CD14-positive monocyte (primary cell): ENCODE data around the gene SIGLEC8. TPM values are rescaled to one million over a fixed set of nuclear protein-coding genes. Genes with fewer than 3 reads are reported as not detected.

Experiments used
- DNase-seq, 3 donors: peaks; one replicate each; pipeline ENCODE4 v3.0.0-alpha.2; 2011 to 2022
- H2AFZ ChIP-seq: 2 replicates; pipeline ENCODE4 v1.6.0; 2012; ENCODE audit warnings: mild to moderate bottlenecking, low read depth, low read length, inconsistent platforms; ENCODE audit not compliant: insufficient read depth, poor library complexity, severe bottlenecking
- H3K27ac ChIP-seq, 2 donors: 1 replicate in 1 of 2; 2 replicates in 1 of 2; pipeline ENCODE4 v1.5.1; 2012 to 2013; ENCODE audit warnings: low read length in 2 of 2, control low read depth in 1 of 2, inconsistent platforms in 1 of 2, low read depth in 1 of 2, mild to moderate bottlenecking in 1 of 2
- H3K27me3 ChIP-seq, 2 donors: one replicate each; pipeline versions ENCODE4 v1.6.0 to v1.6.1; 2011 to 2013; ENCODE audit warnings: low read length in 2 of 2; ENCODE audit not compliant: control insufficient read depth in 2 of 2, insufficient read depth in 2 of 2
- H3K36me3 ChIP-seq, 2 donors: replicated peaks in 1 of 2; 1 replicate in 1 of 2; 2 replicates in 1 of 2; pipeline versions ENCODE4 v1.5.1 to v1.6.1; 2012 to 2013; ENCODE audit warnings: low read length in 2 of 2, control low read depth in 1 of 2, inconsistent platforms in 1 of 2, mild to moderate bottlenecking in 1 of 2; ENCODE audit not compliant: insufficient read depth in 2 of 2, control insufficient read depth in 1 of 2
- H3K4me1 ChIP-seq, 2 donors: 1 replicate in 1 of 2; 2 replicates in 1 of 2; pipeline versions ENCODE4 v1.5.1 to v1.6.1; 2012 to 2013; ENCODE audit warnings: low read length in 2 of 2, control low read depth in 1 of 2, inconsistent platforms in 1 of 2, mild to moderate bottlenecking in 1 of 2, moderate library complexity in 1 of 2; ENCODE audit not compliant: insufficient read depth in 2 of 2, control insufficient read depth in 1 of 2
- H3K4me2 ChIP-seq: replicated peaks from 2 replicates; pipeline ENCODE3; 2012; ENCODE audit warnings: low read length, moderate library complexity, mild to moderate bottlenecking; ENCODE audit not compliant: poor library complexity, severe bottlenecking; ENCODE audit errors: extremely low read depth
- H3K4me3 ChIP-seq, 3 experiments: fragments of 200-600 bp in 1 of 3; sonication (generic) in 1 of 3; replicated peaks in 1 of 3; 1 replicate in 2 of 3; 2 replicates in 1 of 3; pipeline ENCODE4 v1.5.1; 2011 to 2013; ENCODE audit warnings: low read length in 3 of 3, mild to moderate bottlenecking in 3 of 3, control low read depth in 2 of 3, low read depth in 2 of 3, inconsistent platforms in 1 of 3, moderate library complexity in 1 of 3
- H3K79me2 ChIP-seq: 2 replicates; pipeline ENCODE4 v1.6.0; 2012; ENCODE audit warnings: mild to moderate bottlenecking, control low read depth, inconsistent platforms, low read length, moderate library complexity; ENCODE audit not compliant: insufficient read depth
- H3K9ac ChIP-seq: 2 replicates; pipeline ENCODE4 v1.6.0; 2017; ENCODE audit warnings: low read length, mild to moderate bottlenecking; ENCODE audit not compliant: insufficient read depth, poor library complexity, severe bottlenecking
- H3K9me3 ChIP-seq, 2 donors: replicated peaks in 1 of 2; 1 replicate in 1 of 2; 2 replicates in 1 of 2; pipeline versions ENCODE4 v1.5.1 to v1.6.1; 2012 to 2013; ENCODE audit warnings: low read length in 2 of 2, control low read depth in 1 of 2; ENCODE audit not compliant: control insufficient read depth in 1 of 2, insufficient read depth in 1 of 2
- H4K20me1 ChIP-seq: 2 replicates; pipeline ENCODE4 v1.6.0; 2012; ENCODE audit warnings: mild to moderate bottlenecking, low read length, control low read depth, moderate library complexity; ENCODE audit not compliant: insufficient read depth
- H3K27ac Mint-ChIP-seq, 7 donors: one replicate each; pipeline ENCODE4 v1.8.0; 2020; ENCODE audit warnings: mild to moderate bottlenecking in 7 of 7, mixed read lengths in 7 of 7, moderate library complexity in 6 of 7, inconsistent platforms in 2 of 7
- H3K27me3 Mint-ChIP-seq, 3 donors: one replicate each; pipeline ENCODE4 v1.8.0; 2021 to 2022; ENCODE audit warnings: low read depth in 3 of 3, mild to moderate bottlenecking in 3 of 3, mixed read lengths in 3 of 3, moderate library complexity in 3 of 3, inconsistent platforms in 1 of 3
- H3K36me3 Mint-ChIP-seq, 2 donors: one replicate each; pipeline ENCODE4 v1.8.0; 2020; ENCODE audit warnings: mixed read lengths in 2 of 2, inconsistent platforms in 1 of 2, mild to moderate bottlenecking in 1 of 2
- H3K4me1 Mint-ChIP-seq: one replicate; pipeline ENCODE4 v1.8.0; 2020; ENCODE audit warnings: mild to moderate bottlenecking, mixed read lengths
- H3K4me3 Mint-ChIP-seq, 2 donors: one replicate each; pipeline ENCODE4 v1.8.0; 2020; ENCODE audit warnings: mild to moderate bottlenecking in 2 of 2, mixed read lengths in 2 of 2, moderate library complexity in 1 of 2
- H3K9me3 Mint-ChIP-seq, 7 donors: one replicate each; pipeline ENCODE4 v1.8.0; 2020 to 2022; ENCODE audit warnings: mixed read lengths in 7 of 7, mild to moderate bottlenecking in 6 of 7, moderate library complexity in 6 of 7, inconsistent platforms in 2 of 7
- CTCF ChIP-seq: fragments of 200-600 bp; IDR thresholded peaks from one replicate; pipeline ENCODE4 v1.8.0; 2022; ENCODE audit warnings: antibody characterized with exemption, mild to moderate bottlenecking
- WGBS: methylation state at CpG from one replicate; pipeline ENCODE4 v1.1.5; 2013; ENCODE audit warnings: missing lambda C conversion rate; ENCODE audit not compliant: insufficient coverage; 5-methylcytosine and 5-hydroxymethylcytosine counted together
- intact Hi-C, 2 donors: fragments of 100-400 bp; cut with micrococcal nuclease; formaldehyde crosslinking; loops; one replicate each; pipeline versions ENCODE4 v1.15.0 to v1.15.1; 2023
- polyA plus RNA-seq, 3 donors: library from polyadenylated mRNA; depleted of rRNA in 1 of 3; unstranded in 2 of 3; stranded (reverse) in 1 of 3; fragments of 300-500 nt in 2 of 3; fragments of >200 nt in 1 of 3; fragmentation: Illumina TruSeq in 2 of 3; gene quantifications; 1 replicate in 2 of 3; 2 replicates in 1 of 3; pipeline ENCODE4 v1.2.3, GENCODE V29; 2012 to 2021

The SIGLEC8 gene
- polyA plus RNA-seq, 3 donors, result not detected

- Mint-ChIP-seq H3K9me3 (peaks cover 0 to 6% (median 0%) of the 10 kb centered on the region in 7 donors), H3K36me3 (peaks cover under 1 to 7% of the 10 kb centered on the region in 2 donors), H3K27me3 (peaks cover 15 to 22% (median 21%) of the 10 kb centered on the region in 3 donors), H3K4me3 (no peak overlapping the region), H3K27ac (no peak overlapping the region), H3K4me1 (peaks cover 2% of the 10 kb centered on the region)
- Histone ChIP-seq H3K4me2 (no peak overlapping the region), H3K4me1 (no peaks in the 10 kb centered on the region), H3K9ac (no peak overlapping the region), H3K9me3 (no peaks in the 10 kb centered on the region), H3K27ac (no peak overlapping the region), H2AFZ (no peak overlapping the region), H3K27me3 (peaks cover 0 to 5% of the 10 kb centered on the region in 2 donors), H3K4me3 (no peak overlapping the region), H3K79me2 (no peaks in the 10 kb centered on the region), H3K36me3 (no peaks in the 10 kb centered on the region), H4K20me1 (no peaks in the 10 kb centered on the region)
- intact Hi-C loops, result no loop called here
- no peak for DNase-seq
- no peak for TF ChIP-seq CTCF
- WGBS, result 83% methylated on average over 5 of the region's 5 CpGs
These were observed 27.9 kb upstream of the SIGLEC8 start for GRCh38 chr19:51485960-51486660.

GRCh38 chr19:51480590-51480989 lies 22.3 kb upstream of the SIGLEC8 start:
- Histone ChIP-seq H3K36me3 (no peaks in the 10 kb centered on the region), H4K20me1 (no peaks in the 10 kb centered on the region), H3K27ac (no peak overlapping the region), H3K79me2 (no peaks in the 10 kb centered on the region), H2AFZ (no peak overlapping the region), H3K27me3 (peaks cover 0 to 12% of the 10 kb centered on the region in 2 donors), H3K9ac (no peak overlapping the region), H3K4me1 (no peaks in the 10 kb centered on the region), H3K4me3 (no peak overlapping the region), H3K9me3 (peaks cover 0 to 2% of the 10 kb centered on the region in 2 donors), H3K4me2 (no peak overlapping the region)
- no peak overlapping the region for H3K4me3 Mint-ChIP-seq
- H3K27ac Mint-ChIP-seq, result no peak overlapping the region
- peaks cover 0 to 3% of the 10 kb centered on the region in 2 donors for H3K36me3 Mint-ChIP-seq
- H3K27me3 Mint-ChIP-seq, result peaks cover 35 to 45% (median 35%) of the 10 kb centered on the region in 3 donors
- WGBS, result 42% methylated on average over 8 of the region's 8 CpGs
- TF ChIP-seq CTCF, result no peak
- peaks cover 3 to 5% (median 5%) of the 10 kb centered on the region in 7 donors for H3K9me3 Mint-ChIP-seq
- no peak for DNase-seq
- intact Hi-C loops, result no loop called here
- H3K4me1 Mint-ChIP-seq, result no peaks in the 10 kb centered on the region
